Fibroblast of lung (primary cell): ENCODE measurements around the gene KITLG. TPM values are rescaled to one million over a fixed set of nuclear protein-coding genes. Genes with fewer than 3 reads are reported as not detected.
A peak's percentile ranks its signal among the peaks of the same experiment; 100 is the strongest.

ENCODE experiments used
- DNase-seq, 2 donors: peaks; one replicate each; pipeline versions ENCODE4 v3.0.0 to v3.0.0-alpha.2; 2010; ENCODE audit warnings: low read depth in 2 of 2
- H2AFZ ChIP-seq: 2 replicates; pipeline ENCODE4 v1.5.1; 2012; ENCODE audit warnings: low read length, control low read depth, inconsistent platforms
- H3K27ac ChIP-seq: 2 replicates; pipeline ENCODE4 v1.5.1; 2011; ENCODE audit warnings: low read length, control low read depth; ENCODE audit not compliant: insufficient read depth
- H3K27me3 ChIP-seq: 2 replicates; pipeline ENCODE4 v1.5.1; 2011; ENCODE audit warnings: mild to moderate bottlenecking, low read length; ENCODE audit not compliant: control insufficient read depth, insufficient read depth
- H3K36me3 ChIP-seq: 2 replicates; pipeline ENCODE4 v1.5.1; 2011; ENCODE audit warnings: low read length; ENCODE audit not compliant: control insufficient read depth, insufficient read depth
- H3K4me1 ChIP-seq: 2 replicates; pipeline ENCODE4 v1.5.1; 2011; ENCODE audit warnings: low read length; ENCODE audit not compliant: control insufficient read depth, insufficient read depth; ENCODE audit errors: extremely low read depth
- H3K4me2 ChIP-seq: 2 replicates; pipeline ENCODE4 v1.5.1; 2011; ENCODE audit warnings: low read length, control low read depth; ENCODE audit not compliant: insufficient read depth; ENCODE audit errors: extremely low read depth
- H3K4me3 ChIP-seq, 4 experiments: fragments of 200-600 bp in 1 of 4; sonication (generic) in 1 of 4; replicated peaks in 1 of 4; 2 replicates each; pipeline ENCODE4 v1.5.1; 2011 to 2016; ENCODE audit warnings: low read length in 4 of 4, low read depth in 3 of 4, mild to moderate bottlenecking in 3 of 4, control low read depth in 2 of 4, inconsistent platforms in 1 of 4, mixed read lengths in 1 of 4; ENCODE audit not compliant: insufficient read depth in 1 of 4; ENCODE audit errors: control extremely low read depth in 1 of 4
- H3K79me2 ChIP-seq: 2 replicates; pipeline ENCODE4 v1.5.1; 2012; ENCODE audit warnings: mild to moderate bottlenecking, low read length, inconsistent platforms; ENCODE audit not compliant: control insufficient read depth, insufficient read depth
- H3K9ac ChIP-seq: 2 replicates; pipeline ENCODE4 v1.5.1; 2011; ENCODE audit warnings: mild to moderate bottlenecking, low read length, control low read depth; ENCODE audit not compliant: insufficient read depth
- H3K9me3 ChIP-seq: 2 replicates; pipeline ENCODE4 v1.5.1; 2012; ENCODE audit warnings: low read depth, low read length; ENCODE audit not compliant: control insufficient read depth, insufficient read depth
- H4K20me1 ChIP-seq: 2 replicates; pipeline ENCODE4 v1.5.1; 2011; ENCODE audit warnings: low read length; ENCODE audit not compliant: control insufficient read depth, insufficient read depth; ENCODE audit errors: extremely low read depth
- CTCF ChIP-seq, 2 donors: IDR thresholded peaks in 1 of 2; conservative IDR thresholded peaks in 1 of 2; 1 replicate in 1 of 2; 2 replicates in 1 of 2; pipeline ENCODE4 v1.5.1; 2011 to 2012; ENCODE audit warnings: low read length in 2 of 2, control low read depth in 1 of 2, inconsistent platforms in 1 of 2, low read depth in 1 of 2, mild to moderate bottlenecking in 1 of 2
- EZH2 ChIP-seq: IDR thresholded peaks from 2 replicates; pipeline ENCODE4 v1.5.1; 2012; ENCODE audit warnings: low read length, control low read depth, mild to moderate bottlenecking; ENCODE audit errors: missing control alignments
- polyA plus RNA-seq, 2 donors: library from polyadenylated mRNA; depleted of rRNA in 1 of 2; stranded (reverse) in 1 of 2; unstranded in 1 of 2; fragments of >200 nt; gene quantifications; 2 replicates each; pipeline ENCODE4 v1.2.1, GENCODE V29; 2011 to 2012; ENCODE audit warnings: missing spikeins in 1 of 2
- total RNA-seq: library from RNA; depleted of rRNA; stranded (reverse); fragments of >200 nt; gene quantifications from 2 replicates; pipeline ENCODE4 v1.2.1, GENCODE V29; 2014

KITLG gene
- total and polyA plus RNA-seq, 2 donors (not counting 1 experiment from before 2014, with no cell fraction given) = 64.6 to 132 TPM

GRCh38 chr12:88576866-88577265 lies 3.4 kb downstream of the KITLG start:
- Histone ChIP-seq H3K27me3 (no peaks in the 10 kb centered on the region), H2AFZ (no peak overlapping the region), H3K9ac (no peak overlapping the region), H3K4me1 (peaks cover 14% of the 10 kb centered on the region), H3K79me2 (peaks cover 80% of the 10 kb centered on the region), H3K27ac (no peak overlapping the region), H3K9me3 (no peaks in the 10 kb centered on the region), H4K20me1 (peaks cover 3% of the 10 kb centered on the region), H3K4me2 (peak overlapping the region; percentile 81), H3K36me3 (no peaks in the 10 kb centered on the region), H3K4me3 (peak overlapping the region; percentile 31 to 96 (median 91))
- TF ChIP-seq EZH2 = no peak
- TF ChIP-seq CTCF (conservative IDR thresholded peaks at IDR 0.05 in 1 of 2, IDR thresholded peaks at IDR 0.05 in 1 of 2; ENCODE audit: low read depth in 1 of 2, low read length in 2 of 2) = no peak
- no peak for DNase-seq

GRCh38 chr12:88575361-88575970 lies 4.8 kb downstream of the KITLG start:
- no peaks in the 10 kb centered on the region for H3K9me3 ChIP-seq
- H3K4me3 ChIP-seq = peak overlapping the region in 1 of 4 experiments; percentile 96
- peaks cover 14% of the 10 kb centered on the region for H3K4me1 ChIP-seq
- H3K9ac ChIP-seq = no peak overlapping the region
- H4K20me1 ChIP-seq = peaks cover 3% of the 10 kb centered on the region
- TF ChIP-seq EZH2 (no peak), CTCF (conservative IDR thresholded peaks at IDR 0.05 in 1 of 2, IDR thresholded peaks at IDR 0.05 in 1 of 2; ENCODE audit: low read depth in 1 of 2, low read length in 2 of 2) (no peak)
- no peak overlapping the region for H3K27ac ChIP-seq
- DNase-seq = peak in 1 of 2 donors; percentile 47
- no peaks in the 10 kb centered on the region for H3K36me3 ChIP-seq
- no peaks in the 10 kb centered on the region for H3K27me3 ChIP-seq
- H2AFZ ChIP-seq = no peak overlapping the region
- H3K79me2 ChIP-seq = peaks cover 92% of the 10 kb centered on the region
- peak overlapping the region; percentile 70 for H3K4me2 ChIP-seq

- Histone ChIP-seq H3K9me3 (no peaks in the 10 kb centered on the region), H3K36me3 (no peaks in the 10 kb centered on the region), H2AFZ (no peak overlapping the region), H3K4me2 (peak overlapping the region; percentile 85), H3K27ac (no peak overlapping the region), H3K4me3 (peak overlapping the region in 3 of 4 experiments; percentile 14 to 33 (median 24)), H3K27me3 (no peaks in the 10 kb centered on the region), H3K79me2 (peaks cover 88% of the 10 kb centered on the region), H4K20me1 (peaks cover 3% of the 10 kb centered on the region), H3K4me1 (peaks cover 14% of the 10 kb centered on the region), H3K9ac (no peak overlapping the region)
- DNase-seq = no peak
- TF ChIP-seq EZH2 (no peak), CTCF (conservative IDR thresholded peaks at IDR 0.05 in 1 of 2, IDR thresholded peaks at IDR 0.05 in 1 of 2; ENCODE audit: low read depth in 1 of 2, low read length in 2 of 2) (no peak)
These were observed 6.0 kb downstream of the KITLG start for GRCh38 chr12:88574278-88574677.
